Measurements from ENCODE around the gene ADAMTS3. TPM values are rescaled to one million over a fixed set of nuclear protein-coding genes. Genes with fewer than 3 reads are reported as not detected.

Gene ADAMTS3
- total and polyA plus RNA-seq, 3 donors from 2014 or later = 3.9 to 6.8 (median 5.3) TPM

GRCh38 chr4:72313121-72313520 lies 255.9 kb downstream of the ADAMTS3 start:
- no peak overlapping the region for H3K27ac ChIP-seq
- intact Hi-C loops (cut with DNase I; ENCODE audit: low total_unique reads) = no loop called here
- no peak for TF ChIP-seq POLR2A (IDR thresholded peaks at IDR 0.05)
- TF ChIP-seq CTCF (IDR thresholded peaks at IDR 0.05) = no peak
- H3K9me3 ChIP-seq = no peaks in the 10 kb centered on the region
- peaks cover 12% of the 10 kb centered on the region for H3K4me1 ChIP-seq
- WGBS, 2 donors = 57 to 60% methylated on average over 5 of the region's 5 CpGs
- H3K27me3 ChIP-seq = no peaks in the 10 kb centered on the region
- H3K4me3 ChIP-seq = no peak overlapping the region
- no peaks in the 10 kb centered on the region for H3K36me3 ChIP-seq (ENCODE audit: low read depth, missing control alignments)
- DNase-seq = no peak

- Histone ChIP-seq H3K4me1 (peaks cover 12% of the 10 kb centered on the region), H3K9me3 (no peaks in the 10 kb centered on the region), H3K36me3 (ENCODE audit: low read depth, missing control alignments) (no peaks in the 10 kb centered on the region), H3K27ac (no peak overlapping the region), H3K27me3 (no peaks in the 10 kb centered on the region), H3K4me3 (no peak overlapping the region)
- intact Hi-C loops (cut with DNase I; ENCODE audit: low total_unique reads) = no loop called here
- peak; percentile 78 for DNase-seq
- TF ChIP-seq CTCF (IDR thresholded peaks at IDR 0.05) = no peak
- no peak for TF ChIP-seq POLR2A (IDR thresholded peaks at IDR 0.05)
- 53 to 62% methylated on average over 6 of the region's 6 CpGs for WGBS, 2 donors
These were observed 256.9 kb downstream of the ADAMTS3 start for GRCh38 chr4:72312032-72312650.

GRCh38 chr4:72311291-72311690 lies 257.7 kb downstream of the ADAMTS3 start:
- 92 to 94% methylated on average over 3 of the region's 3 CpGs for WGBS, 2 donors
- intact Hi-C loops (cut with DNase I; ENCODE audit: low total_unique reads) = no loop called here
- TF ChIP-seq POLR2A (IDR thresholded peaks at IDR 0.05) (no peak), CTCF (IDR thresholded peaks at IDR 0.05) (no peak)
- Histone ChIP-seq H3K36me3 (ENCODE audit: low read depth, missing control alignments) (no peaks in the 10 kb centered on the region), H3K4me3 (no peak overlapping the region), H3K27me3 (no peaks in the 10 kb centered on the region), H3K4me1 (peaks cover 12% of the 10 kb centered on the region), H3K27ac (no peak overlapping the region), H3K9me3 (no peaks in the 10 kb centered on the region)
- DNase-seq = no peak

- no peak for DNase-seq
- Histone ChIP-seq H3K36me3 (ENCODE audit: low read depth, missing control alignments) (no peaks in the 10 kb centered on the region), H3K4me1 (no peaks in the 10 kb centered on the region), H3K9me3 (no peaks in the 10 kb centered on the region), H3K4me3 (no peak overlapping the region), H3K27me3 (no peaks in the 10 kb centered on the region), H3K27ac (no peak overlapping the region)
- no peak for TF ChIP-seq POLR2A (IDR thresholded peaks at IDR 0.05)
- intact Hi-C loops (cut with DNase I; ENCODE audit: low total_unique reads) = no loop called here
- 91 to 94% methylated on average over 9 of the region's 9 CpGs for WGBS, 2 donors
These were observed 263.4 kb downstream of the ADAMTS3 start for GRCh38 chr4:72305620-72306019.

- no peak for TF ChIP-seq POLR2A (IDR thresholded peaks at IDR 0.05)
- TF ChIP-seq CTCF (IDR thresholded peaks at IDR 0.05) = no peak
- H3K36me3 ChIP-seq (ENCODE audit: low read depth, missing control alignments) = no peaks in the 10 kb centered on the region
- no peak for DNase-seq
- H3K4me1 ChIP-seq = no peaks in the 10 kb centered on the region
- intact Hi-C loops (cut with DNase I; ENCODE audit: low total_unique reads) = no loop called here
- H3K9me3 ChIP-seq = no peaks in the 10 kb centered on the region
- no peak overlapping the region for H3K4me3 ChIP-seq
- H3K27me3 ChIP-seq = no peaks in the 10 kb centered on the region
- WGBS, 2 donors = 92 to 93% methylated on average over 4 of the region's 4 CpGs
- no peak overlapping the region for H3K27ac ChIP-seq
These were observed 263.9 kb downstream of the ADAMTS3 start for GRCh38 chr4:72305080-72305479.
